Tibial nerve (tissue), 4 donors: ENCODE data around the gene GDPD5. TPM values are rescaled to one million over a fixed set of nuclear protein-coding genes. Genes with fewer than 3 reads are reported as not detected.

Experiments
- DNase-seq, 2 donors: peaks; one replicate each; pipeline ENCODE4 v3.0.0-alpha.2; 2019; ENCODE audit warnings: low spot score in 2 of 2
- H3K27ac ChIP-seq, 4 donors: fragments of 200-600 bp; sonication (generic) in 3 of 4; one replicate each; pipeline ENCODE4 v1.5.1; 2017 to 2019; ENCODE audit warnings: mild to moderate bottlenecking in 1 of 4
- H3K27me3 ChIP-seq, 2 donors: fragments of 200-600 bp; sonication (generic) in 1 of 2; one replicate each; pipeline versions ENCODE4 v1.5.1 to v1.6.0; 2017 to 2019
- H3K36me3 ChIP-seq, 3 donors: fragments of 200-600 bp; sonication (generic); one replicate each; pipeline ENCODE4 v1.5.1; 2018 to 2019
- H3K4me1 ChIP-seq, 4 donors: fragments of 200-600 bp; sonication (generic) in 3 of 4; one replicate each; pipeline ENCODE4 v1.5.1; 2017 to 2019
- H3K4me3 ChIP-seq, 4 donors: fragments of 200-600 bp; sonication (generic) in 3 of 4; one replicate each; pipeline ENCODE4 v1.5.1; 2017 to 2019; ENCODE audit warnings: mild to moderate bottlenecking in 1 of 4, moderate library complexity in 1 of 4
- H3K9me3 ChIP-seq, 4 donors: fragments of 200-600 bp; sonication (generic) in 3 of 4; one replicate each; pipeline ENCODE4 v1.5.1; 2017 to 2019
- EP300 ChIP-seq, 2 donors: sonication (generic); formaldehyde crosslinking; IDR thresholded peaks; one replicate each; pipeline ENCODE4 v1.6.1; 2017; ENCODE audit warnings: antibody characterized with exemption in 2 of 2, mild to moderate bottlenecking in 1 of 2
- POLR2A ChIP-seq, 2 donors: fragments of 450-650 bp; IDR thresholded peaks; one replicate each; pipeline ENCODE4 v1.6.1; 2017; ENCODE audit warnings: antibody characterized with exemption in 2 of 2, mild to moderate bottlenecking in 2 of 2, moderate library complexity in 2 of 2
- WGBS, 2 donors: methylation state at CpG; one replicate each; pipeline ENCODE4 v1.1.5; 2018; 5-methylcytosine and 5-hydroxymethylcytosine counted together
- total RNA-seq, 4 donors: library from RNA; depleted of rRNA; stranded (reverse); fragments of >200 nt; gene quantifications; one replicate each; pipeline ENCODE4 v1.1.0, GENCODE V29; 2016
- TF ChIP-seq, protein P1 (sequence below), 5 experiments: fragments of 200-600 bp in 3 of 5; fragments of 450-650 bp in 2 of 5; sonication (generic) in 3 of 5; IDR thresholded peaks; one replicate each; pipeline ENCODE4 v1.5.1; 2016 to 2019; ENCODE audit warnings: antibody characterized with exemption in 5 of 5, mild to moderate bottlenecking in 3 of 5, moderate library complexity in 2 of 5

GDPD5 gene
- total RNA-seq, 4 donors from 2014 or later, result 92.2 to 122 (median 101) TPM

DNA sequence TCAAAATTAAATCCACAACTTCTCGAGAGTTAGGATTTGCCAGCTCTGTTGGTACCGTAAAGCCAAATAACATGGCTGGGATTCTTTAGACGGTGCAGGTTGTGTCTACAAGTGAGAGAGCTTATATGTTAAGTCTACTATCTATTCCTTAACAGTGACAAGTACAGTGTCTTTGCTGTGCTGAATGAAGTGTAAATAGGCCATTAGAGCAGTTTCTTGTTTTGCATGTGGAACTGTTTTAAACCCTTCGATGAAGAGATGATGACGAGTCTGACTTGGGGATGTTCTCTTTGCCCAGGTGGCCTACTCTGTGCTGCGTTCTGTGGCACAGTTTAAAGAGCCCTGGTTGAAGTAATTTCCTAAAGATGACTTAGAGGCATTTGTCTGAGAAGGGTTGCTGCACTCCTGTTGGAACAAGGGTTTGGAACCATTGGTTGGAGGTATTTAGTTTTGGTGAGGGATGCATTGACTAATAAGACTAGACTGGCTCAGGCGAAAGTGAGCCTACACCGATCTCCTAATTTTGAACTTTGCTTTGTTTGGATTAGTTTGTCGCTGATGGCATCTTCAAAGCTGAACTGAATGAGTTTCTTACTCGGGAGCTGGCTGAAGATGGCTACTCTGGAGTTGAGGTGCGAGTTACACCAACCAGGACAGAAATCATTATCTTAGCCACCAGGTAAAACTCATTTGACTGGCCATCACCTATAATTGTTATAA is 125.4 kb downstream of the GDPD5 start:
- no peaks in the 10 kb centered on the region for H3K9me3 ChIP-seq
- peak overlapping the region; percentile 55 to 97 (median 94) for H3K27ac ChIP-seq
- TF ChIP-seq POLR2A (IDR thresholded peaks at IDR 0.05), result no peak
- TF ChIP-seq EP300 (IDR thresholded peaks at IDR 0.05), result no peak
- TF ChIP-seq, protein P1, sequence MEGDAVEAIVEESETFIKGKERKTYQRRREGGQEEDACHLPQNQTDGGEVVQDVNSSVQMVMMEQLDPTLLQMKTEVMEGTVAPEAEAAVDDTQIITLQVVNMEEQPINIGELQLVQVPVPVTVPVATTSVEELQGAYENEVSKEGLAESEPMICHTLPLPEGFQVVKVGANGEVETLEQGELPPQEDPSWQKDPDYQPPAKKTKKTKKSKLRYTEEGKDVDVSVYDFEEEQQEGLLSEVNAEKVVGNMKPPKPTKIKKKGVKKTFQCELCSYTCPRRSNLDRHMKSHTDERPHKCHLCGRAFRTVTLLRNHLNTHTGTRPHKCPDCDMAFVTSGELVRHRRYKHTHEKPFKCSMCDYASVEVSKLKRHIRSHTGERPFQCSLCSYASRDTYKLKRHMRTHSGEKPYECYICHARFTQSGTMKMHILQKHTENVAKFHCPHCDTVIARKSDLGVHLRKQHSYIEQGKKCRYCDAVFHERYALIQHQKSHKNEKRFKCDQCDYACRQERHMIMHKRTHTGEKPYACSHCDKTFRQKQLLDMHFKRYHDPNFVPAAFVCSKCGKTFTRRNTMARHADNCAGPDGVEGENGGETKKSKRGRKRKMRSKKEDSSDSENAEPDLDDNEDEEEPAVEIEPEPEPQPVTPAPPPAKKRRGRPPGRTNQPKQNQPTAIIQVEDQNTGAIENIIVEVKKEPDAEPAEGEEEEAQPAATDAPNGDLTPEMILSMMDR (IDR thresholded peaks at IDR 0.05), result no peak
- no peaks in the 10 kb centered on the region for H3K27me3 ChIP-seq
- peaks cover 0 to 45% (median 25%) of the 10 kb centered on the region in 3 donors for H3K36me3 ChIP-seq
- DNase-seq, result no peak
- H3K4me3 ChIP-seq, result peak overlapping the region; percentile 61 to 97 (median 85)
- peaks cover 0 to 42% (median 12%) of the 10 kb centered on the region in 4 donors for H3K4me1 ChIP-seq
- 6 to 12% methylated on average over 11 of the region's 11 CpGs for whole genome bisulfite sequencing, 2 donors

DNA sequence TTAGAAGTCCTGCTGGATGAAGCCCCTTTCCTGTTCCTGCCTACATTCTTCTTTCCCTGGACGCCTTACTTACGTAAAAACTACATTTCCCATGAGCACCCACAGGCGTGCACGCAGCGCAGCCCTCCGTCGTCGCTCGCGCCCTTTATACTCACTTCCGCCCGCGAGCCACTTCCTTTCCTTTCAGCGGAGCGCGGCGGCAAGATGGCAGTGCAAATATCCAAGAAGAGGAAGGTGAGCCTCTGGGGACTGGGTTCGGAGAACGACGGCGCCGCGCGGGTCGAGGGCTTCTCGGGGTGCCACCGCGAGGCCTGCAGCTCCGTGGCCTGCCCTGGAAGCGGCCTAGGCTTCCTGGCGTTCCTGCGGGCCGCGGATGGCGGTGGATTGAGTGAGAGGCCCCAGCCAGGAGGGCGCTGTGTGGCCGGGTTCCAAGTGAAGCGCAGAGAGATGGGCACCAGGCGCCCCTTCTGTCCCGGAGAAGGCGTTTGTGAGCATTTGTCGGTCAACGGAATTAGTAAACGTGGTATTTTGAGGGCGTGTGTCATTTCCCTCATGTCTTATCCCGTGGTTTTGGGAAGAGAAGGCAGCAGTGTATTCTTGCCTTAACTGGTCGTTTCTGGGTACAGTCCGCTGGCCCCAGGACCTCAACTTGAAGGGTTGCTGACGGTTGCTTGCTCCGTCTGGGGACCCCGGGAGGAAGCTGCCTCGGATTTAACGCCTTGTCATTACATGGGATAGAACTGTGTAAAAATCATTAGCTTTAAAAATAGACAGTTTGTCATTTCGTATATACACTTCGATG is 126.2 kb downstream of the GDPD5 start, which contains the start of gene RPS3:
TSS of gene RPS3 (plus strand) at position 175 of the 802 bp plus-strand sequence. CDS start at position 205, 30 bp downstream.
- Histone ChIP-seq H3K27ac (peak within 1 kb of the TSS; percentile 55 to 97 (median 94)), H3K36me3 (peaks cover 0 to 37% (median 17%) of the 10 kb centered on the region in 3 donors), H3K4me1 (peaks cover 0 to 37% (median 12%) of the 10 kb centered on the region in 4 donors), H3K9me3 (no peaks in the 10 kb centered on the region), H3K4me3 (peak within 1 kb of the TSS; percentile 61 to 97 (median 85)), H3K27me3 (no peaks in the 10 kb centered on the region)
- TF ChIP-seq EP300 (IDR thresholded peaks at IDR 0.05), result peak; percentile 70 to 100
- TF ChIP-seq, protein P1 (IDR thresholded peaks at IDR 0.05), result peak in 2 of 5 experiments; percentile 8 to 59
- TF ChIP-seq POLR2A (IDR thresholded peaks at IDR 0.05), result peak; percentile 91 to 94
- WGBS, 2 donors, result 1% methylated on average over 41 to 42 of the region's 55 CpGs
- peak; percentile 88 to 91 for DNase-seq

DNA sequence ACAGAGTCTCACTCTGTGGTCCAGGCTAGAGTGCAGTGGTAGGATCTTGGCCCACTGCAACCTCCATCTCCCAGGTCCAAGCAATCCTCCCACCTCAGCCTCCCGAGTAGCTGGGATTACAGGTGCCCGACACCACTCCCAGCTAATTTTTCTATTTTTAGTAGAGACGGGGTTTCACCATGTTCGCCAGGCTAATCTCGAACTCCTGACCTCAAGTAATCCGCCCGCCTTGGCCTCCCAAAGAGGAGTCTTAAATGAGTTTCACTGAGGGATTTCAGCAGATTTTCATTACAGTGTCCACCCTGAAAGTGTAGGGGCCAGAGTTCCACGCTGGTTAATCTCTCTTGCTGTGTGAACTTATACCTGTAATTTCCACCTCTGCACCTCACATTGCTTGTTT is 126.8 kb downstream of the GDPD5 start:
- Histone ChIP-seq H3K9me3 (no peaks in the 10 kb centered on the region), H3K27ac (no peak overlapping the region), H3K4me3 (no peak overlapping the region), H3K27me3 (no peaks in the 10 kb centered on the region), H3K4me1 (peaks cover 0 to 37% (median 12%) of the 10 kb centered on the region in 4 donors), H3K36me3 (peaks cover 0 to 31% (median 15%) of the 10 kb centered on the region in 3 donors)
- 79 to 82% methylated on average over 8 of the region's 8 CpGs for WGBS, 2 donors
- TF ChIP-seq EP300 (IDR thresholded peaks at IDR 0.05) (no peak), POLR2A (IDR thresholded peaks at IDR 0.05) (no peak)
- TF ChIP-seq, protein P1 (IDR thresholded peaks at IDR 0.05), result no peak
- DNase-seq, result no peak

DNA sequence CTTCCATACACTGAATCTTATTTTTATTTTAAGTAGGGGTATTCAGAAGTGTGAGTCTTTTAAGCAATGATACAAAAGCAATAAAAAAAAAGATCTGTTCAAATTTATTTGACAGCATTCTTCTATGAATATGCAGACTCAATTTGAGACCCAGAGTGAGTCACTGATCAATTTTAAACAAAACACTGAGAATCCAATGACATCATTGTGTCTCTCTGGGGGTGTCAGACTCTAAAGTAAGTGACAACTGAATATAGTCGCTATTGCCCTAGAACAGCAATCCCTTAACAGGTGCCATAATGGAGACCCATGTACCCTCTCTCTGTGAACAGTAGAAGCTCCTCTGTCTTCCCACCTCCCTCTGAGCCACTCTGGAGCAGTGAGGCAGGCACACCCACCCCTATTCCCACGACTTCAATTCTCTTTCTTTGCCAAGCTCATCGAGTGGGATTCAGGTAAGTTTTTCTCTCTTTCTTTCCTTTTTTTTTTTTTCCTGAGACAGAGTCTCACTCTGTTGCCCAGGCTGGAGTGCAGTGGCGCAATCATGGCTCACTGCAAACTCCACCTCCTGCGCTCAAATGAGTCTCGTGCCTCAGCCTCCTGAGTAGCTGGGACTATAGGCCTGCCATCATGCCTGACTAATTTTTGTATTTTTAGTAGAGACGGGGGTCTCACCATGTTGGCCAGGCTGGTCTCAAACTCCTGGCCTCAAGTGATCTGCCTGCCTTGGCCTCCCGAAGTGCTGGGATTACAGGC is 131.5 kb downstream of the GDPD5 start:
- Histone ChIP-seq H3K27me3 (no peaks in the 10 kb centered on the region), H3K4me1 (no peaks in the 10 kb centered on the region), H3K9me3 (no peaks in the 10 kb centered on the region), H3K36me3 (no peaks in the 10 kb centered on the region), H3K4me3 (no peak overlapping the region), H3K27ac (no peak overlapping the region)
- 64 to 78% methylated on average over 8 of the region's 8 CpGs for WGBS, 2 donors
- no peak for DNase-seq
- TF ChIP-seq, protein P1 (IDR thresholded peaks at IDR 0.05), result no peak
- TF ChIP-seq POLR2A (IDR thresholded peaks at IDR 0.05), result no peak
- TF ChIP-seq EP300 (IDR thresholded peaks at IDR 0.05), result no peak
